GM19452 (cell line): ENCODE data around the gene MECR.
"Not testable (repeated sequence)": the region's sequence is repeated elsewhere in the genome, so short reads cannot be mapped to it uniquely, and the experiment has no call there.

Source experiments
- ATAC-seq: cut with Tn5 transposase; IDR thresholded peaks from one replicate; pipeline ENCODE4 v1.9.1; 2021; ENCODE audit not compliant: unreplicated experiment

Gene MECR

GRCh38 chr1:29172415-29172939 is 58.3 kb downstream of the MECR start:
- no peak for ATAC-seq

- ATAC-seq: no peak
These were observed 59.2 kb downstream of the MECR start for GRCh38 chr1:29171521-29171920.

- no peak for ATAC-seq
These were observed 59.6 kb downstream of the MECR start for GRCh38 chr1:29171089-29171488.

- ATAC-seq: no peak
These were observed 60.8 kb downstream of the MECR start for GRCh38 chr1:29169976-29170375.

GRCh38 chr1:29167904-29168303 is 62.8 kb downstream of the MECR start:
- no peak for ATAC-seq

GRCh38 chr1:29166291-29166878 is 64.3 kb downstream of the MECR start:
- no peak for ATAC-seq

GRCh38 chr1:29164588-29164987 is 66.1 kb downstream of the MECR start:
- ATAC-seq: no peak

GRCh38 chr1:29162476-29163138 is 68.1 kb downstream of the MECR start:
- ATAC-seq: no peak

- no peak for ATAC-seq
These were observed 68.7 kb downstream of the MECR start for GRCh38 chr1:29162025-29162424.

- no peak for ATAC-seq
These were observed 71.0 kb downstream of the MECR start for GRCh38 chr1:29159773-29160172.

- no peak for ATAC-seq
These were observed 73.5 kb downstream of the MECR start for GRCh38 chr1:29157269-29157601.

GRCh38 chr1:29156543-29157268 is 74.0 kb downstream of the MECR start:
- ATAC-seq: no peak

GRCh38 chr1:29152046-29152805 is 78.5 kb downstream of the MECR start:
- no peak for ATAC-seq

GRCh38 chr1:29150346-29150745 is 80.4 kb downstream of the MECR start:
- not testable (repeated sequence) for ATAC-seq

GRCh38 chr1:29148656-29149491 is 81.9 kb downstream of the MECR start:
- no peak for ATAC-seq

GRCh38 chr1:29145739-29146437 is 84.8 kb downstream of the MECR start:
- no peak for ATAC-seq

- ATAC-seq: no peak
These were observed 86.6 kb downstream of the MECR start for GRCh38 chr1:29144178-29144577.

- ATAC-seq: no peak
These were observed 88.0 kb downstream of the MECR start for GRCh38 chr1:29142714-29143113.
